Right lobe of liver (tissue), 6 donors: ENCODE data around the gene DCX. TPM values are rescaled to one million over a fixed set of nuclear protein-coding genes. Genes with fewer than 3 reads are reported as not detected.

Experiments
- ATAC-seq, 4 donors: fragments of 200-7000 bp; cut with Tn5 transposase; one replicate each; pipeline ENCODE4 v1.9.1; 2020; ENCODE audit warnings: mild to moderate bottlenecking in 4 of 4, moderate library complexity in 4 of 4
- DNase-seq, 3 donors: peaks; one replicate each; pipeline ENCODE4 v3.0.0-alpha.2; 2020
- H3K27ac ChIP-seq, 3 donors: fragments of 200-600 bp; one replicate each; pipeline ENCODE4 v1.8.0; 2022
- H3K27me3 ChIP-seq, 2 donors: fragments of 200-600 bp; one replicate each; pipeline ENCODE4 v1.8.0; 2022
- H3K36me3 ChIP-seq, 4 donors: fragments of 200-600 bp; sonication (generic) in 1 of 4; one replicate each; pipeline versions ENCODE4 v1.5.1 to v1.8.0; 2017 to 2022; ENCODE audit warnings: control low read depth in 1 of 4
- H3K4me1 ChIP-seq, 4 donors: fragments of 200-600 bp; sonication (generic) in 1 of 4; one replicate each; pipeline versions ENCODE4 v1.5.1 to v1.8.0; 2017 to 2022; ENCODE audit warnings: control low read depth in 1 of 4
- H3K4me3 ChIP-seq, 3 donors: fragments of 200-600 bp; one replicate each; pipeline ENCODE4 v1.8.0; 2022
- H3K9me3 ChIP-seq, 4 donors: fragments of 200-600 bp; sonication (generic) in 1 of 4; one replicate each; pipeline versions ENCODE4 v1.5.1 to v1.8.0; 2017 to 2022; ENCODE audit warnings: control low read depth in 1 of 4
- CTCF ChIP-seq, 4 donors: fragments of 200-600 bp in 3 of 4; fragments of 450-650 bp in 1 of 4; IDR thresholded peaks; one replicate each; pipeline versions ENCODE4 v1.5.1 to v1.8.0; 2016 to 2022; ENCODE audit warnings: antibody characterized with exemption in 4 of 4, mild to moderate bottlenecking in 2 of 4
- POLR2A ChIP-seq: fragments of 450-650 bp; IDR thresholded peaks from one replicate; pipeline ENCODE4 v1.6.1; 2017; ENCODE audit warnings: antibody characterized with exemption, mild to moderate bottlenecking
- WGBS: methylation state at CpG from one replicate; pipeline ENCODE4 v1.1.6; 2018; ENCODE audit warnings: low coverage, low lambda C conversion rate; ENCODE audit not compliant: insufficient coverage; ENCODE audit errors: missing lambda C conversion rate; 5-methylcytosine and 5-hydroxymethylcytosine counted together
- intact Hi-C, 2 donors: fragments of 100-400 bp; cut with DNase I; formaldehyde crosslinking; loops; one replicate each; pipeline versions ENCODE4 v1.11.2 to v1.14.1; 2022
- total RNA-seq, 6 experiments: library from RNA; depleted of rRNA in 2 of 6; stranded (reverse); fragments of >200 nt in 2 of 6; fragmentation: NEBNext Ultra II Directional in 3 of 6; extraction: Animal tissue kit (Norgen Biotek cat#: 25700) in 3 of 6; gene quantifications; one replicate each; pipeline versions ENCODE4 v1.1.0 to v1.2.4, GENCODE V29; 2016 to 2023
- donor health status: DM: no; HTN: yes; CAD: no.
- donor health status: DM: no; HTN: no; CAD: no.
- donor health status: DM: no; HTN: no; CAD: no.
- donor health status: DM: no; HTN: yes; CAD: no.
- donor health status: DM: no; HTN: yes; CAD: no.

Gene DCX
- total RNA-seq, 6 experiments from 2014 or later = 0.09 to 0.25 (median 0.25) TPM; not detected in 3

GRCh38 chrX:111382277-111382676, 29.7 kb downstream of the DCX start:
- no peaks in the 10 kb centered on the region for H3K9me3 ChIP-seq
- DNase-seq (no peak), ATAC-seq (no peak)
- no peaks in the 10 kb centered on the region for H3K36me3 ChIP-seq
- H3K4me1 ChIP-seq = no peaks in the 10 kb centered on the region
- H3K27me3 ChIP-seq = no peaks in the 10 kb centered on the region
- H3K4me3 ChIP-seq = no peak overlapping the region
- intact Hi-C loops = no loop called here
- no peak overlapping the region for H3K27ac ChIP-seq
- TF ChIP-seq POLR2A (no peak), CTCF (IDR thresholded peaks at IDR 0.05) (no peak)

GRCh38 chrX:111376897-111377578, 35.0 kb downstream of the DCX start:
- Histone ChIP-seq H3K4me3 (no peak overlapping the region), H3K27ac (no peak overlapping the region), H3K27me3 (no peaks in the 10 kb centered on the region), H3K36me3 (no peaks in the 10 kb centered on the region), H3K9me3 (no peaks in the 10 kb centered on the region), H3K4me1 (no peaks in the 10 kb centered on the region)
- intact Hi-C loops = no loop called here
- DNase-seq = no peak
- 29% methylated on average over 6 of the region's 6 CpGs for WGBS
- no peak for ATAC-seq
- no peak for TF ChIP-seq POLR2A
- no peak for TF ChIP-seq CTCF (IDR thresholded peaks at IDR 0.05)

GRCh38 chrX:111376486-111376885, 35.5 kb downstream of the DCX start:
- Histone ChIP-seq H3K27ac (no peak overlapping the region), H3K4me3 (no peak overlapping the region), H3K4me1 (no peaks in the 10 kb centered on the region), H3K36me3 (no peaks in the 10 kb centered on the region), H3K27me3 (no peaks in the 10 kb centered on the region), H3K9me3 (no peaks in the 10 kb centered on the region)
- intact Hi-C loops = no loop called here
- ATAC-seq (no peak), DNase-seq (no peak)
- WGBS = 7% methylated on average over 3 of the region's 3 CpGs
- TF ChIP-seq CTCF (IDR thresholded peaks at IDR 0.05) (no peak), POLR2A (no peak)

GRCh38 chrX:111375747-111376146, 36.2 kb downstream of the DCX start:
- Histone ChIP-seq H3K9me3 (no peaks in the 10 kb centered on the region), H3K27ac (no peak overlapping the region), H3K36me3 (no peaks in the 10 kb centered on the region), H3K27me3 (no peaks in the 10 kb centered on the region), H3K4me1 (no peaks in the 10 kb centered on the region), H3K4me3 (no peak overlapping the region)
- TF ChIP-seq CTCF (IDR thresholded peaks at IDR 0.05) (no peak), POLR2A (no peak)
- ATAC-seq (no peak), DNase-seq (no peak)
- 9% methylated on average over 2 of the region's 2 CpGs for WGBS
- intact Hi-C loops = no loop called here

GRCh38 chrX:111372086-111372485, 39.9 kb downstream of the DCX start:
- no peak overlapping the region for H3K4me3 ChIP-seq
- no peak for ATAC-seq
- WGBS = 34% methylated on average over 5 of the region's 5 CpGs

More at GRCh38 chrX:111372086-111372485, 39.9 kb downstream of the DCX start:
- Histone ChIP-seq H3K36me3 (no peaks in the 10 kb centered on the region), H3K27me3 (no peaks in the 10 kb centered on the region), H3K9me3 (no peaks in the 10 kb centered on the region), H3K4me1 (no peaks in the 10 kb centered on the region), H3K27ac (no peak overlapping the region)
- no peak for DNase-seq
- intact Hi-C loops = no loop called here
- TF ChIP-seq CTCF (IDR thresholded peaks at IDR 0.05) = no peak
- no peak for TF ChIP-seq POLR2A
